SU-DHL-6 (cell line): Measurements from ENCODE around the gene ARHGEF1.

ENCODE experiments used
- H2AFZ ChIP-seq: fragments of 200-600 bp; sonication (generic); 2 replicates; pipeline ENCODE4 v1.6.1; 2014; ENCODE audit warnings: low read depth, mild to moderate bottlenecking, moderate library complexity, mixed read lengths, antibody characterized with exemption, low read length; ENCODE audit not compliant: severe bottlenecking
- H3F3A ChIP-seq: fragments of 200-600 bp; shearing (Covaris generic); 2 replicates; pipeline ENCODE4 v1.6.0; 2016; ENCODE audit warnings: antibody characterized with exemption, mild to moderate bottlenecking; ENCODE audit not compliant: insufficient read depth
- H3K27ac ChIP-seq: fragments of 200-600 bp; sonication (generic); 2 replicates; pipeline ENCODE4 v1.5.1; 2016; ENCODE audit warnings: low read depth, mild to moderate bottlenecking, low read length, moderate library complexity, mixed read lengths
- H3K27me3 ChIP-seq: fragments of 200-600 bp; sonication (generic), shearing (Covaris generic); 2 replicates; pipeline ENCODE4 v1.6.0; 2014; ENCODE audit warnings: mild to moderate bottlenecking, low read length
- H3K36me3 ChIP-seq: fragments of 200-600 bp; sonication (generic); 2 replicates; pipeline ENCODE4 v1.6.1; 2014; ENCODE audit warnings: mild to moderate bottlenecking, low read length, mixed read lengths
- H3K4me2 ChIP-seq: fragments of 300-600, 200-600 bp; shearing (Covaris generic), sonication (generic); 2 replicates; pipeline ENCODE4 v1.6.0; 2014; ENCODE audit warnings: low read length, low read depth, mild to moderate bottlenecking; ENCODE audit not compliant: poor library complexity, severe bottlenecking
- H3K4me3 ChIP-seq: fragments of 200-600 bp; sonication (generic); 2 replicates; pipeline ENCODE4 v1.5.1; 2014; ENCODE audit warnings: antibody characterized with exemption, low read length, mild to moderate bottlenecking, mixed read lengths; ENCODE audit not compliant: insufficient read depth, poor library complexity, severe bottlenecking
- H3K79me2 ChIP-seq: fragments of 200-600 bp; sonication (generic); 2 replicates; pipeline ENCODE4 v1.6.1; 2014; ENCODE audit warnings: mild to moderate bottlenecking, low read length, moderate library complexity; ENCODE audit not compliant: insufficient read depth
- H3K9ac ChIP-seq: fragments of 200-600 bp; sonication (generic); 2 replicates; pipeline ENCODE4 v1.7.0; 2014; ENCODE audit warnings: mild to moderate bottlenecking, low read length
- H3K9me2 ChIP-seq: fragments of 200-600 bp; sonication (generic); replicated peaks from 2 replicates; pipeline ENCODE4 v1.6.1; 2014; ENCODE audit warnings: low read length; ENCODE audit not compliant: insufficient read depth
- H3K9me3 ChIP-seq: fragments of 200-600 bp; sonication (generic); 2 replicates; pipeline ENCODE4 v1.6.1; 2014; ENCODE audit warnings: low read length, mixed read lengths; ENCODE audit not compliant: insufficient read depth
- H4K20me1 ChIP-seq: fragments of 200-600 bp; sonication (generic); 2 replicates; pipeline ENCODE4 v1.6.1; 2014; ENCODE audit warnings: low read depth, mild to moderate bottlenecking, antibody characterized with exemption, low read length, moderate library complexity, mixed read lengths
- EZH2phosphoT487 ChIP-seq: fragments of 200-600 bp; sonication (generic), shearing (Covaris generic); conservative IDR thresholded peaks from 2 replicates; pipeline ENCODE4 v1.6.1; 2018; ENCODE audit warnings: mild to moderate bottlenecking, antibody characterized with exemption, low read length, moderate library complexity, mixed read lengths

The ARHGEF1 gene

GRCh38 chr19:41956621-41957020 lies 73.6 kb downstream of the ARHGEF1 start:
- Histone ChIP-seq H3K4me3 (no peak overlapping the region), H2AFZ (no peak overlapping the region), H3K9me2 (no peaks in the 10 kb centered on the region), H3K36me3 (no peaks in the 10 kb centered on the region), H3K27me3 (no peaks in the 10 kb centered on the region), H3K4me2 (no peak overlapping the region), H4K20me1 (no peaks in the 10 kb centered on the region), H3F3A (peaks cover 21% of the 10 kb centered on the region), H3K27ac (0 out of 2 replicates have a peak overlapping the region, but pooled peaks have one; percentile 28), H3K79me2 (no peaks in the 10 kb centered on the region; the same call in 1 of the 2 replicates), H3K9me3 (no peaks in the 10 kb centered on the region), H3K9ac (no peak overlapping the region)
- TF ChIP-seq EZH2phosphoT487, result no peak
